ACC112 (cell line): ENCODE results near the gene CACNG3.
"Not testable (repeated sequence)": the region's sequence is repeated elsewhere in the genome, so short reads cannot be mapped to it uniquely, and the experiment has no call there.

Experiments
- H2AFZ ChIP-seq: fragments of 200-600 bp; sonication (generic); one replicate; pipeline ENCODE4 v1.6.0; 2017; ENCODE audit warnings: antibody characterized with exemption, low read length; ENCODE audit not compliant: unreplicated experiment
- H3K27ac ChIP-seq: fragments of 200-600 bp; sonication (generic); 2 replicates; pipeline ENCODE4 v1.5.1; 2014; ENCODE audit warnings: low read depth, mild to moderate bottlenecking, antibody characterized with exemption, low read length, moderate library complexity
- H3K27me3 ChIP-seq: fragments of 200-600 bp; sonication (generic); 2 replicates; pipeline ENCODE4 v1.6.1; 2014; ENCODE audit warnings: mild to moderate bottlenecking, antibody characterized with exemption, low read length, moderate library complexity, mixed read lengths; ENCODE audit not compliant: insufficient read depth
- H3K36me3 ChIP-seq: fragments of 200-600 bp; sonication (generic); 2 replicates; pipeline ENCODE4 v1.6.1; 2016; ENCODE audit warnings: mild to moderate bottlenecking, antibody characterized with exemption, low read length, moderate library complexity, mixed read lengths; ENCODE audit not compliant: insufficient read depth
- H3K4me1 ChIP-seq: fragments of 200-600 bp; sonication (generic); one replicate; pipeline ENCODE4 v1.6.1; 2016; ENCODE audit warnings: low read length, mixed read lengths; ENCODE audit not compliant: insufficient read depth, unreplicated experiment, control insufficient read depth
- H3K4me3 ChIP-seq: fragments of 200-600 bp; sonication (generic); 2 replicates; pipeline ENCODE4 v1.5.1; 2014; ENCODE audit warnings: mild to moderate bottlenecking, low read depth, low read length
- H3K79me2 ChIP-seq: fragments of 200-600 bp; sonication (generic); one replicate; pipeline ENCODE4 v1.6.0; 2016; ENCODE audit warnings: low read length; ENCODE audit not compliant: control insufficient read depth, unreplicated experiment, insufficient read depth

CACNG3 gene

GRCh38 chr16:24235806-24236205 is 20.3 kb upstream of the CACNG3 start:
- Histone ChIP-seq H3K4me3 (no peak overlapping the region), H3K27me3 (no peaks in the 10 kb centered on the region), H3K4me1 (no peaks in the 10 kb centered on the region)

GRCh38 chr16:24238846-24239245 is 17.3 kb upstream of the CACNG3 start:
- not testable (repeated sequence) for H2AFZ ChIP-seq, H3K27me3 ChIP-seq, H3K4me3 ChIP-seq, H3K36me3 ChIP-seq, H3K27ac ChIP-seq, H3K79me2 ChIP-seq, H3K4me1 ChIP-seq

More at GRCh38 chr16:24235806-24236205, 20.3 kb upstream of the CACNG3 start:
- no peak overlapping the region for H3K27ac ChIP-seq
- no peaks in the 10 kb centered on the region for H3K36me3 ChIP-seq
- no peaks in the 10 kb centered on the region for H3K79me2 ChIP-seq
- H2AFZ ChIP-seq: no peak overlapping the region

- Histone ChIP-seq H3K4me3 (no peak overlapping the region), H3K79me2 (no peaks in the 10 kb centered on the region), H3K27me3 (no peaks in the 10 kb centered on the region), H3K36me3 (no peaks in the 10 kb centered on the region), H2AFZ (no peak overlapping the region), H3K4me1 (no peaks in the 10 kb centered on the region), H3K27ac (no peak overlapping the region)
Observed at GRCh38 chr16:24246911-24247607, 9.1 kb upstream of the CACNG3 start.

- peaks cover 17% of the 10 kb centered on the region for H3K27me3 ChIP-seq
- no peaks in the 10 kb centered on the region for H3K4me1 ChIP-seq
- no peaks in the 10 kb centered on the region for H3K79me2 ChIP-seq
- no peak overlapping the region for H2AFZ ChIP-seq
- no peak overlapping the region for H3K4me3 ChIP-seq
- no peak overlapping the region for H3K27ac ChIP-seq
- H3K36me3 ChIP-seq: no peaks in the 10 kb centered on the region
Observed at GRCh38 chr16:24253192-24253591, 2.9 kb upstream of the CACNG3 start.

- Histone ChIP-seq H3K79me2 (no peaks in the 10 kb centered on the region), H3K27me3 (peaks cover 17% of the 10 kb centered on the region), H3K27ac (no peak overlapping the region), H2AFZ (no peak overlapping the region), H3K4me3 (no peak overlapping the region), H3K36me3 (no peaks in the 10 kb centered on the region), H3K4me1 (no peaks in the 10 kb centered on the region)
Observed at GRCh38 chr16:24257958-24258357, 1.8 kb downstream of the CACNG3 start.

GRCh38 chr16:24258791-24259190 is 2.7 kb downstream of the CACNG3 start:
- Histone ChIP-seq H3K79me2 (no peaks in the 10 kb centered on the region), H3K27ac (no peak overlapping the region), H3K4me1 (no peaks in the 10 kb centered on the region), H3K36me3 (no peaks in the 10 kb centered on the region), H3K27me3 (peaks cover 17% of the 10 kb centered on the region), H2AFZ (no peak overlapping the region), H3K4me3 (no peak overlapping the region)

- Histone ChIP-seq H3K27ac (no peak overlapping the region), H3K4me3 (no peak overlapping the region), H3K4me1 (no peaks in the 10 kb centered on the region), H3K27me3 (no peaks in the 10 kb centered on the region), H3K79me2 (no peaks in the 10 kb centered on the region), H2AFZ (no peak overlapping the region), H3K36me3 (no peaks in the 10 kb centered on the region)
Observed at GRCh38 chr16:24262816-24263215, 6.7 kb downstream of the CACNG3 start.

- Histone ChIP-seq H3K79me2 (no peaks in the 10 kb centered on the region), H2AFZ (no peak overlapping the region), H3K27ac (no peak overlapping the region), H3K4me1 (no peaks in the 10 kb centered on the region), H3K4me3 (no peak overlapping the region), H3K27me3 (no peaks in the 10 kb centered on the region), H3K36me3 (no peaks in the 10 kb centered on the region)
Observed at GRCh38 chr16:24270721-24271442, 14.7 kb downstream of the CACNG3 start.

GRCh38 chr16:24272379-24272778 is 16.2 kb downstream of the CACNG3 start:
- H2AFZ ChIP-seq: no peak overlapping the region

GRCh38 chr16:24273508-24274182 is 17.5 kb downstream of the CACNG3 start:
- Histone ChIP-seq H3K79me2 (no peaks in the 10 kb centered on the region), H3K27me3 (no peaks in the 10 kb centered on the region), H3K4me1 (no peaks in the 10 kb centered on the region), H3K4me3 (no peak overlapping the region), H3K36me3 (no peaks in the 10 kb centered on the region), H2AFZ (no peak overlapping the region), H3K27ac (no peak overlapping the region)

More at GRCh38 chr16:24272379-24272778, 16.2 kb downstream of the CACNG3 start:
- Histone ChIP-seq H3K79me2 (no peaks in the 10 kb centered on the region), H3K27me3 (no peaks in the 10 kb centered on the region), H3K36me3 (no peaks in the 10 kb centered on the region), H3K4me3 (no peak overlapping the region), H3K27ac (no peak overlapping the region), H3K4me1 (no peaks in the 10 kb centered on the region)
